HK-2 (cell line): ENCODE data around the gene FAT3.

Experiments used
- DNase-seq: peaks from one replicate; pipeline ENCODE4 v3.0.0-alpha.2; 2018; ENCODE audit not compliant: unreplicated experiment

FAT3 gene

GRCh38 chr11:92227959-92228935 is 3.6 kb downstream of the FAT3 start:
- no peak for DNase-seq

DNA sequence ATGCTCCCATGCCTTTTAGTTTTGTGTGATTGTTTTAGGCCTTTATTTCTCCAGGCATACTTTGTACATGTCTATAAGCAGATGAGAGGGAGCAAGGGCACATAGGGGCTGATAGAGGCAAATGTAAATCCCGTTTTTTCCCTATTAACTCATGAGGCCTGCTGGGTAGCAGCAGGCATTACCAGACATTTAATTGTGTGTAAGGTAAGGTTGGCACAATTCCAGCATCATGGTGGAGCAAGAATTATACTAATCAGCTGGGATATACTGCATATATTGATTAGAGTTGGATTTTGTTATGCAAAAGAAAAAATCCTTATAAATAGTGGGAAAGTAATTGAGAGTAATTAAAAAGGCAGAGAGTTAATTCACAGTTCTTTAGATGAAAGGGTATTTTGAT is 12.2 kb downstream of the FAT3 start:
- DNase-seq, result no peak

DNA sequence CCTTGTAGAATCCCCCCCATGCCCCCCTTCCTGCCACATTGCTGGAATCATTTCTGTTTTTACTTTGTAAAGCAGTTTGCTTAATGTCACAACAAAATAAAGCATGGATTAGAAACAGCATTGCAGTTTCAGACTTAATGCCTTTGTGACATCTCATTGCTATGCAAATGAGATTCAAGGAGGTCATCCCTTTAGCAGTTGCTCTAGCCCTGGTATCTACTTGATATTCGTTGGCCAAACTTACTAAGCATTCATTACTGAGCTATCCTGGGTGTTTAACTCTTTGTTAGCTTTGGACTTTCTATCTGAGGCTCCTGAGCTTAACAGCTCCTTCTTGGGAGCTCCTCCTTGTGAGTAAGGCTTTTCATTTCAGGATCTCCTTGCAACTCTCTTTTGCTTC is 16.3 kb downstream of the FAT3 start:
- DNase-seq, result no peak

DNA sequence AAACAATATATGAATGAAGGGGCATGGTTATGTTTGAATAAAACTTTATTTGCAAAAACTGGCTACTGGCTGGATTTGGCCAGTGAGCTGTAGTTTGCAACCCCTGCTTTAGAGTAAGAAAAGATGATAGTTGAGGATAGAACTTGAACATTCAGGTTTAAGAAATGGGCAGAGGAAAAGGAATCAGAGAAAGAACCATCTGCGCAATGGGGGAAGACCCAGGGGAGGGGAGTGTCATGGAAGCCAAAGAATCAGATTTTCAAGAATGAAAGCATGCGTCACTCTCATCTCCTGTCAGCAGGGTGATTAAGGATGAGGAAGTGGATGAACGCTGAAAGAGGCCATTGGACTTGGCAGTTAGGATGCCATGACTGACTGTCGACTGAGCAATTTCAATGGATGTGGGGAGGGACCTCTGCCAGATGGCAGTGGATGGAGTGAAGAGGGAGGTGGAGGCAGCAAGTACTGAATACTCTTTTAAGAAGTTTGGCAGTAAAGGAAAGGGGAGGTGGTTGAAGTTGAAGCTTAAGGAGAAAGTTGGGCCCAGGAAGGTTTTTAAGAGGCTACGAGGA is 21.2 kb downstream of the FAT3 start:
- DNase-seq, result no peak

DNA sequence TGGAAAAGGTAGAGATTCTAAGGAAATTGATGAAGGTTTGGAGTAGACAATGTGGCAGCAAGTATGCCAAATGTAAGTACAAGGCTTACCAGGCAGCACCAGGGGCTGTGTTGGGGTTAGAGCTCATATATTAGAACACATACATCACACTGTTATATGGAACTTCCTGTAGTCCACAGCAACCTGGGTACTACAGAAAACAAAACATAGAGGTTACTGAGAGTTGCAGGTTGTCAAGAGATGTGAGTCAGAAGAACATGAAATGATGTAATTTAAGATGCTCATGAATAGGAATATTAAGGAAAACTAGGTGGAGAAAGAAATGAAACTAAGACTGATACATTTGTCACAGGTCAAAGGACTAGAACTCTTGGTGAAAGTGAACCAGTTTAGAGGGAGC is 22.0 kb downstream of the FAT3 start:
- no peak for DNase-seq

- DNase-seq, result no peak
These were observed 24.6 kb downstream of the FAT3 start for GRCh38 chr11:92249156-92249753.

- DNase-seq, result no peak
These were observed 27.4 kb downstream of the FAT3 start for GRCh38 chr11:92251980-92252379.

DNA sequence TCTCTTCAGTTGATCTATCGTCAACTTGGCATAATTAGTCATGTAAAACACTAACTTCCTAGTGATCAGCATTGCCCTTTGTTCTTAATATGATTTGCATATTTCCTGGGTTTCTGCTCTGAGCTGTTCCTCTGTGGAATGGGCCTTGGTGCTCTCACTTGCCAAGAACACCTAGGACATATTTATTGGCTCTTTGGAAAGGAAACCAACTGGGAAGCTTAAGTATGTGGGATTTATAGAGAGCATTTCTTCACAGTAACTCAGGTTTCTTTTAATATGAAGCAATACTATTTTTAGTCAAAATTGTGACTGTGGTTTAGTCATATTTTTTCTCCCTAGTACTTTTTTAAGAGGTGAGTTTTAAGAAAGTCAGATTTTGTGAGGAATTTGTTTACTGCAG is 28.8 kb downstream of the FAT3 start:
- no peak for DNase-seq

GRCh38 chr11:92253945-92254344 is 29.3 kb downstream of the FAT3 start:
- no peak for DNase-seq

DNA sequence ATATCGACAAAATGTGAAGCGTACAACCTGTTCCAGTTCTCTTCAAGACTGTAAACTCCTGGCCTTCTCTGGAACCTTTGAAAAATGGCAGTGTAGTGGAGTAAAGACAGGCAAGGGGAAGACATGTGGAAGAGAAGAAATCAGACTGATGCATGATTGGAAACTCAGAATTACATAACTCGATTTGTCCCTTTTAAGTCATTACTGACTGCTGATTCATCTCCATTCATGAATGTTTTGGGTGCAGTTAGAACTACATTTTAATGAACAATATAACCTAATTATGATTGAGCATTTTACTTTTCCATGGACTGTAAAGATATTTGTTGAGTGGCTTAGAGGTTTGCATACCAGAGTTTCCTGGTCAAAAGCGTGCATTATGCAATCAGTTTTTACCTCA is 32.9 kb downstream of the FAT3 start:
- DNase-seq, result no peak

DNA sequence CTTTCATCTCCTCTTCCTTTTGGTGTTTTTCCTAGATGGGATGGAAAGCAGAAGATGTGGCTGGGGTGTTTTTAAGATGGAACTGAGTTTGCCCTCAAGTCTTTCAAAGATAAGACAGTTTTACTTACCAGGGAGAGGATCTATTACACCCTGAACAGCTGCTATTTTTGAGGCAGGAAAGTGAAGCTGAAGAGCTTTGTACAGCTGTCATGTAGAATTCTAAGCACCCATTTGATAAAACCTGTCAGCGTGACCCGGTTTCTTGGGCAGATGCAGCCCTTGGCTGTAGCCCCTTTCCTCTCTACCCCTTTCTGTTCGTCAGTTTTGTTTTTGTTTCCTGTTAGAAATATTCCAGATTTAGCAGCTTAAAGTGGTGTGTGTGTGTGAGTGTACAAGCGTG is 35.2 kb downstream of the FAT3 start:
- DNase-seq, result no peak

- DNase-seq, result no peak
These were observed 39.7 kb downstream of the FAT3 start for GRCh38 chr11:92264350-92264749.

GRCh38 chr11:92266806-92267205 is 42.2 kb downstream of the FAT3 start:
- DNase-seq, result no peak

DNA sequence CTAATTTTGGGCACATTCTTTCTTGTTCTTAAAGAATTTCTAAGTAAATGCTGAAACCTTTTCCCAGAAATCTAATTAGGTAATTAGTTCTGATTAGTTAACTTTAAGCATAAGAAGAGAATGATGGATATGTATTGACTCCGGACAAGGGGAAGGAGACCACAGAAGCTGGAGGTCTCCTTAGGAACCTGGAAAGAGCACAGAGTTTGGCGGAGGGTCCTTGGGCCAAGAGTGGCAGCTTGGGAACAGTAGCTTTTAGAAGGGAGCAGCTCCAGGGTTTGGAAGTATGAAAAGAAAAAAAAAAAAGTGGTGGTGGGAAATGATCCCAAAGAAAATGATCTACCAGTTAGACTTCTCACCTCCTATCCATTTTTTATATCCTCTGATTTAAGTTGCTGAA is 42.7 kb downstream of the FAT3 start:
- DNase-seq, result no peak

- no peak for DNase-seq
These were observed 43.4 kb downstream of the FAT3 start for GRCh38 chr11:92267968-92268367.

DNA sequence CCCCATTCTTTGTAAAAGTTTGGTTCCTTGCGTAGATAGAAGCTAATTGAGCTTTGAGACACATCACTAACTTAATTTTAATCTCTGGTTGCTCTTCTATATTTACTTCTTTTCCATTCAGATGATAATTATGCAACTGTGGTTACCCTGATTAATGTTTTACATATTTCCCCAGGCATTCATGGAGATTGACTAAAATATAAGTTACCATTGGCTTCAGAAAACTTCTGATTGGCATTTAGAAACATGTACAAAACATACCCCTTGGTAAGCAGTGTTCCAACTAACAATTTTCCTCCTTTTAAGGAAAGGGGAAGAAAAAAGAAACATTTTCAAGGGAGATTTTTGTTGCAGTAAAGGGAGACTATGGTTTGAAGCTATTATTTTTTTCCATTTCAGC is 43.9 kb downstream of the FAT3 start:
- DNase-seq, result no peak

DNA sequence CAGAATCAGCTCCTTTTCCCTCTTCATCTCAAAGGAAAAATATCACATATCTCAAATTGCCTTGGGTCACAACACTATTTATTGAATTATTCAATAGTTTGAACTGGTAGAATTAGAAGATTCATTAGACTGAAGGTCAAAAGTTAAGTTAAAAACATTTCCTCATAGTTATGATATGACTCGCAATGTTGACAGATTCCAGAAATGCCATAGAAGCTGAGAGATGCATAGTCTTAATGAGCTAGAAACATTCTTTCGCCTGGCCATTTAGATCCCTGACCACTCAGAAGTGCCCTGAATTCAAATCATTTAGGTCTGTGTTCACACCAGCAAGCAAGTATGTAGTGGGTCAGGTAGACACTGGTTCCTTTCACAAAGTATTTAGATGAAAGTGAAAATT is 44.4 kb downstream of the FAT3 start:
- DNase-seq, result peak; percentile 7

DNA sequence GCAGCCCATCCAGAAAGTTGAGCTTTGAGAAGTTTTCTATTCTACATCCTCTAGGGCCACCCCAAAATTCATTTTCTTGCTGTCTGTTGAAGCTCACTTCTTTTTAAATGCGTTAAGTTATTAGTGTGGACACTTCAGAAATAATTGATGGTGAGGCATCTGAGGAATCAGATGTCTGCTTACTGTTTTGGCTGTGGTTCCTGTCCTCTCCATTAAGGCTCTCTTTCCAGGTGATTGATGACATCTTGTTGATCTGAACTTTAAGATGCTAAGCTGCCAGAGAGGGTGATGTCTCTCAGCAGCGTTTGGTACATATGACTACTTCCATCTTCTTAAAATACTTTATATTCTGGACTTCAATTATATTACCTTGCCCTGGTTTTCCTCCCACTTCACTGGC is 45.2 kb downstream of the FAT3 start:
- no peak for DNase-seq

DNA sequence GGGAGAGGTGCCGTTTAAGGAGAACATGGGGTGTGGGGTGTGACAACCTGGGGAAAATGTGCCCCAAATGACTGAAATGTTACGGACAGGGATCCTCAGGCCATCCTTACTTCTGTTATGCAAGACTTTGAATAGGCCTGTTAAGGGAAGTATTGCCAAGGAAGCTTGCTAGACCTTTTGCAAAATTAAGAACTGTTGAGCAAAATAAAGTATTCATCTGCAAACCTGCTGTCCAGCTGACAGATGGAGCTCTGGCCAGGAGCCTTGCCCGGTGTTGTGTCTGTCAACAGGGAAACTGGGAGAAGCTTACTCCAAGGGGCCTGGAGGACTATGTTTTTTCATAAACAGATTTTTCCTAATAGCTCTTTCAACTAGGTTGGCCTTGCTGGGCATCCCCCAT is 48.0 kb downstream of the FAT3 start:
- DNase-seq, result no peak
